Neural progenitor cell (in vitro differentiated cells): ENCODE results near the gene BACH1. TPM values are rescaled to one million over a fixed set of nuclear protein-coding genes. Genes with fewer than 3 reads are reported as not detected.

Source experiments
- DNase-seq: peaks from one replicate; pipeline ENCODE4 v3.0.0-alpha.2; 2016; ENCODE audit warnings: low spot score
- H2AFZ ChIP-seq: fragments of 200-600 bp; sonication (generic); replicated peaks from 2 replicates; pipeline ENCODE4 v1.6.1; 2016; ENCODE audit warnings: antibody characterized with exemption
- H3F3A ChIP-seq: fragments of 200-600 bp; sonication (generic); 2 replicates; pipeline ENCODE4 v1.6.1; 2016; ENCODE audit warnings: antibody characterized with exemption, low read depth
- H3K27ac ChIP-seq: fragments of 200-600 bp; sonication (generic); 2 replicates; pipeline ENCODE4 v1.5.1; 2016; ENCODE audit warnings: mild to moderate bottlenecking
- H3K27me3 ChIP-seq: fragments of 200-600 bp; sonication (generic); 2 replicates; pipeline ENCODE4 v1.6.1; 2016; ENCODE audit warnings: mild to moderate bottlenecking, moderate library complexity
- H3K36me3 ChIP-seq: fragments of 200-600 bp; sonication (generic); 2 replicates; pipeline ENCODE4 v1.5.1; 2016
- H3K4me1 ChIP-seq: fragments of 200-600 bp; sonication (generic); 2 replicates; pipeline ENCODE4 v1.6.1; 2016; ENCODE audit warnings: mixed run types
- H3K4me2 ChIP-seq: fragments of 200-600 bp; sonication (generic); 2 replicates; pipeline ENCODE4 v1.6.1; 2016
- H3K4me3 ChIP-seq: fragments of 200-600 bp; sonication (generic); 2 replicates; pipeline ENCODE4 v1.5.1; 2016
- H3K79me2 ChIP-seq: fragments of 200-600 bp; sonication (generic); 2 replicates; pipeline ENCODE4 v1.6.1; 2016; ENCODE audit warnings: low read depth
- H3K9ac ChIP-seq: fragments of 200-600 bp; sonication (generic); 2 replicates; pipeline ENCODE4 v1.6.1; 2016
- H3K9me3 ChIP-seq: fragments of 200-600 bp; sonication (generic); 2 replicates; pipeline ENCODE4 v1.5.1; 2016; ENCODE audit warnings: low read depth
- H4K20me1 ChIP-seq: fragments of 200-600 bp; sonication (generic); 2 replicates; pipeline ENCODE4 v1.6.1; 2016; ENCODE audit warnings: low read depth
- H3K27ac Mint-ChIP-seq: 3 replicates; pipeline ENCODE4 v1.8.0; 2021; ENCODE audit warnings: mixed read lengths
- H3K27me3 Mint-ChIP-seq: 2 replicates; pipeline ENCODE4 v1.8.0; 2022; ENCODE audit warnings: low read depth, mild to moderate bottlenecking, inconsistent platforms, moderate library complexity, mixed read lengths; ENCODE audit not compliant: insufficient read depth
- H3K36me3 Mint-ChIP-seq: 3 replicates; pipeline ENCODE4 v1.8.0; 2021; ENCODE audit warnings: mixed read lengths
- H3K4me1 Mint-ChIP-seq: 3 replicates; pipeline ENCODE4 v1.8.0; 2021; ENCODE audit warnings: mixed read lengths
- H3K4me3 Mint-ChIP-seq: 3 replicates; pipeline ENCODE4 v1.8.0; 2021; ENCODE audit warnings: mild to moderate bottlenecking, moderate library complexity, mixed read lengths
- H3K9me3 Mint-ChIP-seq: 3 replicates; pipeline ENCODE4 v1.8.0; 2020; ENCODE audit warnings: mixed read lengths
- CTCF ChIP-seq: fragments of 200-600 bp; sonication (generic); IDR thresholded peaks from 2 replicates; pipeline ENCODE4 v1.5.1; 2017; ENCODE audit warnings: antibody characterized with exemption, mild to moderate bottlenecking
- EZH2 ChIP-seq: fragments of 200-600 bp; sonication (generic); IDR thresholded peaks from 2 replicates; pipeline ENCODE4 v1.6.1; 2017; ENCODE audit warnings: antibody characterized with exemption, mild to moderate bottlenecking, moderate library complexity
- EZH2phosphoT487 ChIP-seq: fragments of 200-600 bp; sonication (generic); IDR thresholded peaks from 2 replicates; pipeline ENCODE4 v1.6.1; 2017; ENCODE audit warnings: antibody characterized with exemption
- total RNA-seq: library from RNA; depleted of rRNA; stranded (reverse); fragments of >200 nt; gene quantifications from 2 replicates; pipeline ENCODE4 v1.2.3, GENCODE V29; 2015; ENCODE audit warnings: low replicate concordance

Gene BACH1
- total RNA-seq, 1 donor from 2014 or later = 93.8 TPM

DNA sequence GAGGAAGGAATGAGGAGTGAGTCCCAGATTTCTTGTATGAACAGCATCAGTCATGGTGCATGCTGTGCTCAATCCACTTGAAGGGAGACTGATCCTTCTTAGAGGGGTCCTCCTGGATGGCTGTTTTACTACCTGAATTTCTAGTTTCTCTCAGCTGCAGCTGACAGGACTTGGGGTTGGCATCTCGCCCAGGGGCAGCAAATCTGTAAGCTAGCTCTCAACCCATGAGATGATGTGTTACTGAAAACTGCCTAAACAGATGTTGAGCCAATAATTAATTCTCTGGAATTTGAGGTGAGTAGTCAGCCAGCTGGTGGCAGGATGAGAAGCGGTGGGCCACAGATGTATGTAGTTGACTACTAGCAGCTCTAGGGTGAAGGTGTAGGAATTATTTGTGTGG, 19.6 kb downstream of the BACH1 start:
- H3K27ac ChIP-seq = no peak overlapping the region
- Mint-ChIP-seq H3K9me3 (peaks cover 46% of the 10 kb centered on the region), H3K4me3 (no peak overlapping the region), H3K4me1 (no peaks in the 10 kb centered on the region), H3K36me3 (peaks cover 60% of the 10 kb centered on the region), H3K27me3 (peaks cover 6% of the 10 kb centered on the region), H3K27ac (no peak overlapping the region)
- no peak overlapping the region for H3K4me2 ChIP-seq
- peaks cover 10% of the 10 kb centered on the region for H3K4me1 ChIP-seq
- no peak for DNase-seq
- H4K20me1 ChIP-seq = peaks cover 29% of the 10 kb centered on the region
- H3K27me3 ChIP-seq = no peaks in the 10 kb centered on the region
- H3K4me3 ChIP-seq = no peak overlapping the region
- H3K36me3 ChIP-seq = no peaks in the 10 kb centered on the region
- TF ChIP-seq CTCF = no peak
- TF ChIP-seq EZH2phosphoT487 = no peak
- no peak for TF ChIP-seq EZH2
- peaks cover 98% of the 10 kb centered on the region for H3K79me2 ChIP-seq
- no peak overlapping the region for H3K9ac ChIP-seq
- H2AFZ ChIP-seq = no peak overlapping the region
- no peaks in the 10 kb centered on the region for H3K9me3 ChIP-seq
- no peaks in the 10 kb centered on the region for H3F3A ChIP-seq

DNA sequence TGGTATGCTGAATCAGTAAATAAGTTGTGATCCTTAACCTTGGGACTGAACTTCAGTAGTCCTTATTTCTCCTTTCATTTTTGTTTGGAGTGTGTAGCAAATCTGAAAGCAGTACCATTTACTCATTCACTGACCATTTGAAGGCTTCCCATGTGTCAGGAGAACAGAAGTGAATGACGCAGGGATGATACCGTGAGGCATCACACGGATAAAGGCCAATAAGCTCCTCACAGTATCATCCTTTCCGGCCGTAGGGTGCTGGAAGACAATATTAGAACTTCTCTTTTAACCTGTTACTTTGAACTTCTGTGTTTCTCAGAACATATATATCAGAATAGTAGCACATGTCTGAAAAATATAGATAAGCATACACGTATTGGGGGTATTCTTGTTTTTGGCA, 21.3 kb downstream of the BACH1 start:
- no peak overlapping the region for H3K4me3 ChIP-seq
- TF ChIP-seq EZH2phosphoT487 (no peak), CTCF (no peak), EZH2 (no peak)
- H3K9me3 Mint-ChIP-seq = peaks cover 39% of the 10 kb centered on the region
- no peak for DNase-seq
- H3K36me3 Mint-ChIP-seq = peaks cover 66% of the 10 kb centered on the region
- no peaks in the 10 kb centered on the region for H3K4me1 Mint-ChIP-seq
- H3K9ac ChIP-seq = no peak overlapping the region
- no peaks in the 10 kb centered on the region for H3F3A ChIP-seq
- no peak overlapping the region for H3K4me2 ChIP-seq
- no peak overlapping the region for H3K27ac Mint-ChIP-seq
- no peak overlapping the region for H2AFZ ChIP-seq
- no peaks in the 10 kb centered on the region for H3K27me3 ChIP-seq
- peaks cover 16% of the 10 kb centered on the region for H4K20me1 ChIP-seq
- no peaks in the 10 kb centered on the region for H3K9me3 ChIP-seq
- peaks cover 6% of the 10 kb centered on the region for H3K27me3 Mint-ChIP-seq
- H3K4me3 Mint-ChIP-seq = no peak overlapping the region
- no peak overlapping the region for H3K27ac ChIP-seq
- no peaks in the 10 kb centered on the region for H3K4me1 ChIP-seq
- peaks cover 97% of the 10 kb centered on the region for H3K79me2 ChIP-seq
- no peaks in the 10 kb centered on the region for H3K36me3 ChIP-seq

- Histone ChIP-seq H3K4me1 (no peaks in the 10 kb centered on the region), H3K79me2 (peaks cover 96% of the 10 kb centered on the region), H3K36me3 (no peaks in the 10 kb centered on the region), H3K27me3 (no peaks in the 10 kb centered on the region), H4K20me1 (peaks cover 16% of the 10 kb centered on the region), H3K27ac (no peak overlapping the region), H3K9ac (no peak overlapping the region), H3F3A (no peaks in the 10 kb centered on the region), H3K4me2 (no peak overlapping the region), H2AFZ (no peak overlapping the region), H3K9me3 (no peaks in the 10 kb centered on the region), H3K4me3 (no peak overlapping the region)
- Mint-ChIP-seq H3K27me3 (peaks cover 6% of the 10 kb centered on the region), H3K4me3 (no peak overlapping the region), H3K36me3 (peaks cover 65% of the 10 kb centered on the region), H3K27ac (no peak overlapping the region), H3K9me3 (peaks cover 37% of the 10 kb centered on the region), H3K4me1 (no peaks in the 10 kb centered on the region)
- no peak for DNase-seq
- TF ChIP-seq CTCF (no peak), EZH2phosphoT487 (no peak), EZH2 (no peak)
These were observed 22.5 kb downstream of the BACH1 start for GRCh38 chr21:29321217-29321616.
